Mononuclear cell (primary cell): Measurements from ENCODE around the gene ENPP6. TPM values are rescaled to one million over a fixed set of nuclear protein-coding genes. Genes with fewer than 3 reads are reported as not detected.

Experiments
- H3K27me3 ChIP-seq: 2 replicates; pipeline ENCODE4 v1.6.0; 2011; ENCODE audit warnings: low read length, control low read depth; ENCODE audit not compliant: insufficient read depth
- H3K4me1 ChIP-seq: 2 replicates; pipeline ENCODE4 v1.5.1; 2011; ENCODE audit warnings: mild to moderate bottlenecking, low read length, control low read depth; ENCODE audit not compliant: insufficient read depth
- H3K4me3 ChIP-seq: 2 replicates; pipeline ENCODE4 v1.5.1; 2011; ENCODE audit warnings: mild to moderate bottlenecking, low read length, moderate library complexity
- H3K9me3 ChIP-seq: 2 replicates; pipeline ENCODE4 v1.5.1; 2011; ENCODE audit warnings: low read depth, mild to moderate bottlenecking, control low read depth, low read length
- total RNA-seq: library from RNA; depleted of rRNA; stranded (reverse); fragments of >200 nt; gene quantifications from one replicate; pipeline ENCODE4 v1.2.3, GENCODE V29; 2012

Gene ENPP6
- total RNA-seq, 1 donor, result not detected

- Histone ChIP-seq H3K27me3 (no peaks in the 10 kb centered on the region), H3K4me3 (no peak overlapping the region), H3K4me1 (no peaks in the 10 kb centered on the region), H3K9me3 (no peaks in the 10 kb centered on the region)
These were observed 33.4 kb upstream of the ENPP6 start for GRCh38 chr4:184250795-184251669.

GRCh38 chr4:184248216-184248615 lies 30.5 kb upstream of the ENPP6 start:
- H3K9me3 ChIP-seq, result no peaks in the 10 kb centered on the region
- no peak overlapping the region for H3K4me3 ChIP-seq
- H3K27me3 ChIP-seq, result no peaks in the 10 kb centered on the region
- no peaks in the 10 kb centered on the region for H3K4me1 ChIP-seq

GRCh38 chr4:184247421-184247820 lies 29.7 kb upstream of the ENPP6 start:
- H3K27me3 ChIP-seq, result no peaks in the 10 kb centered on the region
- H3K4me3 ChIP-seq, result no peak overlapping the region
- H3K9me3 ChIP-seq, result no peaks in the 10 kb centered on the region
- no peaks in the 10 kb centered on the region for H3K4me1 ChIP-seq

GRCh38 chr4:184246426-184246825 lies 28.8 kb upstream of the ENPP6 start:
- Histone ChIP-seq H3K4me1 (no peaks in the 10 kb centered on the region), H3K27me3 (no peaks in the 10 kb centered on the region), H3K4me3 (no peak overlapping the region), H3K9me3 (no peaks in the 10 kb centered on the region)

- Histone ChIP-seq H3K4me3 (no peak overlapping the region), H3K9me3 (no peaks in the 10 kb centered on the region), H3K4me1 (no peaks in the 10 kb centered on the region), H3K27me3 (no peaks in the 10 kb centered on the region)
These were observed 20.5 kb upstream of the ENPP6 start for GRCh38 chr4:184238072-184238745.

GRCh38 chr4:184237612-184238011 lies 19.9 kb upstream of the ENPP6 start:
- Histone ChIP-seq H3K27me3 (no peaks in the 10 kb centered on the region), H3K4me1 (no peaks in the 10 kb centered on the region), H3K9me3 (no peaks in the 10 kb centered on the region), H3K4me3 (no peak overlapping the region)

GRCh38 chr4:184235526-184235925 lies 17.9 kb upstream of the ENPP6 start:
- Histone ChIP-seq H3K4me1 (peaks cover 3% of the 10 kb centered on the region), H3K9me3 (no peaks in the 10 kb centered on the region), H3K4me3 (no peak overlapping the region), H3K27me3 (no peaks in the 10 kb centered on the region)

- H3K9me3 ChIP-seq, result no peaks in the 10 kb centered on the region
- no peak overlapping the region for H3K4me3 ChIP-seq
- peaks cover 16% of the 10 kb centered on the region for H3K4me1 ChIP-seq
- H3K27me3 ChIP-seq, result peaks cover under 1% of the 10 kb centered on the region
These were observed 16.5 kb upstream of the ENPP6 start for GRCh38 chr4:184234155-184234554.

GRCh38 chr4:184232975-184233374 lies 15.3 kb upstream of the ENPP6 start:
- Histone ChIP-seq H3K27me3 (peaks cover 7% of the 10 kb centered on the region), H3K4me1 (peaks cover 24% of the 10 kb centered on the region), H3K4me3 (no peak overlapping the region), H3K9me3 (no peaks in the 10 kb centered on the region)

GRCh38 chr4:184232202-184232601 lies 14.5 kb upstream of the ENPP6 start:
- H3K9me3 ChIP-seq, result no peaks in the 10 kb centered on the region
- peaks cover 8% of the 10 kb centered on the region for H3K27me3 ChIP-seq
- H3K4me3 ChIP-seq, result no peak overlapping the region
- H3K4me1 ChIP-seq, result peaks cover 24% of the 10 kb centered on the region

- H3K4me1 ChIP-seq, result peaks cover 24% of the 10 kb centered on the region
- H3K4me3 ChIP-seq, result no peak overlapping the region
- peaks cover 12% of the 10 kb centered on the region for H3K27me3 ChIP-seq
- no peaks in the 10 kb centered on the region for H3K9me3 ChIP-seq
These were observed 13.9 kb upstream of the ENPP6 start for GRCh38 chr4:184231573-184231972.

GRCh38 chr4:184228056-184228705 lies 10.5 kb upstream of the ENPP6 start:
- Histone ChIP-seq H3K9me3 (no peaks in the 10 kb centered on the region), H3K4me3 (no peak overlapping the region), H3K27me3 (peaks cover 12% of the 10 kb centered on the region), H3K4me1 (peaks cover 24% of the 10 kb centered on the region)

GRCh38 chr4:184216515-184216914 lies 1.2 kb downstream of the ENPP6 start:
- no peak overlapping the region for H3K4me3 ChIP-seq
- H3K9me3 ChIP-seq, result no peaks in the 10 kb centered on the region
- peaks cover 2% of the 10 kb centered on the region for H3K27me3 ChIP-seq
- H3K4me1 ChIP-seq, result no peaks in the 10 kb centered on the region

- no peaks in the 10 kb centered on the region for H3K9me3 ChIP-seq
- H3K27me3 ChIP-seq, result peaks cover 2% of the 10 kb centered on the region
- no peaks in the 10 kb centered on the region for H3K4me1 ChIP-seq
- no peak overlapping the region for H3K4me3 ChIP-seq
These were observed 1.9 kb downstream of the ENPP6 start for GRCh38 chr4:184215709-184216328.

GRCh38 chr4:184214931-184215330 lies 2.7 kb downstream of the ENPP6 start:
- no peaks in the 10 kb centered on the region for H3K4me1 ChIP-seq
- no peaks in the 10 kb centered on the region for H3K9me3 ChIP-seq
- H3K27me3 ChIP-seq, result peaks cover 2% of the 10 kb centered on the region
- H3K4me3 ChIP-seq, result no peak overlapping the region
